ENCODE measurements around the gene GATC. TPM values are rescaled to one million over a fixed set of nuclear protein-coding genes. Genes with fewer than 3 reads are reported as not detected.

The GATC gene
- total and polyA plus RNA-seq, 2 donors (not counting 1 experiment from before 2014, with no cell fraction given), result 15.0 to 26.0 TPM

DNA sequence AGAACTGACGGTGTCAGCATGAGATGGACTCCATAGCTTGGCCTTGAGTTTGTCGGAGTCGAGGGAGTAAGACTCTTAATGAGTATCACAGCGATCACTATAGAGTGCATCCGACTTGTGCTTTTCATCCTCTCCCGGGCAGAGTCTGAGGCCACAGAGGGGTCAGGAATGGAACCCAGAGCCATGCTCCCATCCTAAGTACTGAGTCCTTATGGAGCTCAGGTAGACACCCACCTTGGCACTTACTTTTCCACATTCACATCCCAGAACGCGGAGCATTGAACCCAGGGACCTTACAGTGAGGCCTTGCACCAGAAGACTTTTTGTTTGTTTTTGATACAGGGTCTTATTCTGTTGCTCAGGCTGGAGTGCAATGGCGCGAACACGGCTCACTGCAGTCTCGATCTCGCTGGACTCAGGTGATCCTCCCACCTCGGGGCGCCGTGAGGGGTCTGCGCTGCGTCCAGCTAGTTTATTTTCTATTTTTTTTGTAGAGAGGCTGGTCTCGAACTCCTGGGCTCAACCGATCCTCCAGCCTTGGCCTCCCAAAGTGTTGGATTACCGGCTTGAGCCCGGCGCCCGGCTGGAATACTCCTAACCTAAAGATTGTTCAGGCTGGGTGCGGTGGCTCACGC is 24.0 kb downstream of the GATC start:
- H3K27me3 Mint-ChIP-seq, result no peaks in the 10 kb centered on the region
- peak overlapping the region; percentile 22 to 94 for H3K27ac ChIP-seq (ENCODE audit: low read length in 2 of 2)
- peak overlapping the region; percentile 88 for H3K27ac Mint-ChIP-seq
- CTCF ChIA-PET, result interaction anchor here (1.0 kb wide), 4 partner anchors 22 to 168 kb away, joined by 3 to 8 read pairs (median 3); partner anchors contain the start of genes DYNLL1 and SIRT4
- H3K4me3 Mint-ChIP-seq, result peak overlapping the region; percentile 91
- no peak for TF ChIP-seq EZH2 (IDR thresholded peaks at IDR 0.05; ENCODE audit: borderline replicate concordance, insufficient read depth, low read depth, low read length, poor library complexity, severe bottlenecking)
- TF ChIP-seq, protein P1, sequence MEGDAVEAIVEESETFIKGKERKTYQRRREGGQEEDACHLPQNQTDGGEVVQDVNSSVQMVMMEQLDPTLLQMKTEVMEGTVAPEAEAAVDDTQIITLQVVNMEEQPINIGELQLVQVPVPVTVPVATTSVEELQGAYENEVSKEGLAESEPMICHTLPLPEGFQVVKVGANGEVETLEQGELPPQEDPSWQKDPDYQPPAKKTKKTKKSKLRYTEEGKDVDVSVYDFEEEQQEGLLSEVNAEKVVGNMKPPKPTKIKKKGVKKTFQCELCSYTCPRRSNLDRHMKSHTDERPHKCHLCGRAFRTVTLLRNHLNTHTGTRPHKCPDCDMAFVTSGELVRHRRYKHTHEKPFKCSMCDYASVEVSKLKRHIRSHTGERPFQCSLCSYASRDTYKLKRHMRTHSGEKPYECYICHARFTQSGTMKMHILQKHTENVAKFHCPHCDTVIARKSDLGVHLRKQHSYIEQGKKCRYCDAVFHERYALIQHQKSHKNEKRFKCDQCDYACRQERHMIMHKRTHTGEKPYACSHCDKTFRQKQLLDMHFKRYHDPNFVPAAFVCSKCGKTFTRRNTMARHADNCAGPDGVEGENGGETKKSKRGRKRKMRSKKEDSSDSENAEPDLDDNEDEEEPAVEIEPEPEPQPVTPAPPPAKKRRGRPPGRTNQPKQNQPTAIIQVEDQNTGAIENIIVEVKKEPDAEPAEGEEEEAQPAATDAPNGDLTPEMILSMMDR (IDR thresholded peaks at IDR 0.05), result no peak
- H3K4me1 ChIP-seq (ENCODE audit: control insufficient read depth in 2 of 2, insufficient read depth in 2 of 2, low read length in 2 of 2), result peaks cover 20% of the 10 kb centered on the region in 2 donors
- peaks cover 36% of the 10 kb centered on the region for H4K20me1 ChIP-seq (ENCODE audit: control insufficient read depth, insufficient read depth, low read length, poor library complexity, severe bottlenecking)
- WGBS (ENCODE audit: insufficient coverage), result 67% methylated on average over 19 of the region's 26 CpGs
- no peaks in the 10 kb centered on the region for H3K9me3 ChIP-seq (ENCODE audit: control extremely low read depth in 1 of 3, control insufficient read depth in 2 of 3, insufficient read depth in 1 of 3, low read length in 2 of 3)
- H3K36me3 ChIP-seq (replicated peaks in 1 of 2; ENCODE audit: control extremely low read depth in 1 of 2, control insufficient read depth in 1 of 2, extremely low read depth in 1 of 2, insufficient read depth in 2 of 2, low read length in 1 of 2), result peaks cover 3 to 13% of the 10 kb centered on the region in 2 experiments
- peak overlapping the region; percentile 93 for H3K4me2 ChIP-seq (replicated peaks; ENCODE audit: low read depth, low read length, poor library complexity, severe bottlenecking)
- H3K4me3 ChIP-seq (ENCODE audit: control extremely low read depth in 1 of 5, extremely low read depth in 1 of 5, insufficient read depth in 1 of 5, low read depth in 2 of 5, low read length in 4 of 5), result peak overlapping the region; percentile 38 to 75 (median 69)
- POLR2A ChIA-PET, result interaction anchor here (0.7 to 2.1 kb wide), 4 partner anchors 9 to 179 kb away, joined by 7 to 26 read pairs (median 10); partner anchors contain the start of genes DYNLL1, RNU4-2 and SIRT4
- no peaks in the 10 kb centered on the region for H3K9me3 Mint-ChIP-seq (ENCODE audit: insufficient read depth)
- H3K79me2 ChIP-seq (ENCODE audit: control insufficient read depth, insufficient read depth, low read length), result peaks cover 57% of the 10 kb centered on the region
- intact Hi-C loops (cut with micrococcal nuclease), result no loop called here
- DNase-seq (no peak), ATAC-seq (ENCODE audit: low read depth) (no peak)
- H3K27me3 ChIP-seq (replicated peaks in 1 of 4; ENCODE audit: control extremely low read depth in 1 of 4, control insufficient read depth in 3 of 4, insufficient read depth in 4 of 4, low read length in 3 of 4), result no peaks in the 10 kb centered on the region
- H2AFZ ChIP-seq (ENCODE audit: insufficient read depth, low read depth, low read length, poor library complexity, severe bottlenecking), result peak overlapping the region; percentile 99
- peaks cover 32% of the 10 kb centered on the region for H3K4me1 Mint-ChIP-seq
- H3K9ac ChIP-seq (ENCODE audit: low read length), result peak overlapping the region; percentile 74

- H4K20me1 ChIP-seq (ENCODE audit: control insufficient read depth, insufficient read depth, low read length, poor library complexity, severe bottlenecking), result peaks cover 14% of the 10 kb centered on the region
- H3K79me2 ChIP-seq (ENCODE audit: control insufficient read depth, insufficient read depth, low read length), result peaks cover 37% of the 10 kb centered on the region
- no peak overlapping the region for H2AFZ ChIP-seq (ENCODE audit: insufficient read depth, low read depth, low read length, poor library complexity, severe bottlenecking)
- H3K4me3 ChIP-seq (ENCODE audit: control extremely low read depth in 1 of 5, extremely low read depth in 1 of 5, insufficient read depth in 1 of 5, low read depth in 2 of 5, low read length in 4 of 5), result no peak overlapping the region
- no peak overlapping the region for H3K27ac Mint-ChIP-seq
- no peaks in the 10 kb centered on the region for H3K9me3 ChIP-seq (ENCODE audit: control extremely low read depth in 1 of 3, control insufficient read depth in 2 of 3, insufficient read depth in 1 of 3, low read length in 2 of 3)
- TF ChIP-seq, protein P1 (IDR thresholded peaks at IDR 0.05), result no peak
- TF ChIP-seq EZH2 (IDR thresholded peaks at IDR 0.05; ENCODE audit: borderline replicate concordance, insufficient read depth, low read depth, low read length, poor library complexity, severe bottlenecking), result no peak
- POLR2A ChIA-PET, result no interaction called here
- CTCF ChIA-PET, result interaction anchor here (0.6 to 1.9 kb wide), 5 partner anchors 20 to 473 kb away, joined by 3 to 4 read pairs (median 3); partner anchors contain the start of genes GATC, POP5 and TRIAP1
- intact Hi-C loops (cut with micrococcal nuclease), result no loop called here
- H3K27ac ChIP-seq (ENCODE audit: low read length in 2 of 2), result no peak overlapping the region
- no peaks in the 10 kb centered on the region for H3K9me3 Mint-ChIP-seq (ENCODE audit: insufficient read depth)
- no peak overlapping the region for H3K9ac ChIP-seq (ENCODE audit: low read length)
- no peak for DNase-seq
- H3K27me3 Mint-ChIP-seq, result no peaks in the 10 kb centered on the region
- peaks cover 15 to 20% of the 10 kb centered on the region in 2 donors for H3K4me1 ChIP-seq (ENCODE audit: control insufficient read depth in 2 of 2, insufficient read depth in 2 of 2, low read length in 2 of 2)
- peaks cover 0 to under 1% of the 10 kb centered on the region in 2 experiments for H3K36me3 ChIP-seq (replicated peaks in 1 of 2; ENCODE audit: control extremely low read depth in 1 of 2, control insufficient read depth in 1 of 2, extremely low read depth in 1 of 2, insufficient read depth in 2 of 2, low read length in 1 of 2)
- ATAC-seq (ENCODE audit: low read depth), result no peak
- no peak overlapping the region for H3K4me2 ChIP-seq (replicated peaks; ENCODE audit: low read depth, low read length, poor library complexity, severe bottlenecking)
- H3K4me1 Mint-ChIP-seq, result peaks cover 15% of the 10 kb centered on the region
- no peaks in the 10 kb centered on the region for H3K27me3 ChIP-seq (replicated peaks in 1 of 4; ENCODE audit: control extremely low read depth in 1 of 4, control insufficient read depth in 3 of 4, insufficient read depth in 4 of 4, low read length in 3 of 4)
- H3K4me3 Mint-ChIP-seq, result no peak overlapping the region
Observed at GRCh38 chr12:120472521-120472920, 26.3 kb downstream of the GATC start.
